ENCODE measurements around the gene CABLES2.
"Not testable (repeated sequence)": the region's sequence is repeated elsewhere in the genome, so short reads cannot be mapped to it uniquely, and the experiment has no call there.

Gene CABLES2

DNA sequence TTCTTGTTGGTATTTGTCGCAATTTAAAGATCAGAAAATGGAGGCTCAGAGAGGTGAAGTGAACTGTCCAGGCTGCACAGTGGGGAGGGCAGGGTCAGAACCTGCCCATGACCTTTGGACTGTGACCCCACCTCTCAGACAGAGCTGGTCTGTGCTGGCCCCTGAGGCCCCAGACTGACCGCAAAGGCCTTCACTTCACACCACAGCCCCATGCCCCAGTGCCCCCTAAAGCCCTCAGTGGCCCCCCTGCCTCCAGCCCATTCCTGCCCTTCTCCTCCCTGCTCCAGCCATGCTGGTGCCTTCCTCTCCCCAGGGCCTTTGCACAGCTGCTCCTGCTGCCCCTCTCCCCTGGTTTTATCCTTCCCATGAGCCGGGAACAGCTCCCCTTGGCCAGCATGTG, 29.6 kb upstream of the CABLES2 start:
- DNase-seq (ENCODE audit: low spot score) = no peak

DNA sequence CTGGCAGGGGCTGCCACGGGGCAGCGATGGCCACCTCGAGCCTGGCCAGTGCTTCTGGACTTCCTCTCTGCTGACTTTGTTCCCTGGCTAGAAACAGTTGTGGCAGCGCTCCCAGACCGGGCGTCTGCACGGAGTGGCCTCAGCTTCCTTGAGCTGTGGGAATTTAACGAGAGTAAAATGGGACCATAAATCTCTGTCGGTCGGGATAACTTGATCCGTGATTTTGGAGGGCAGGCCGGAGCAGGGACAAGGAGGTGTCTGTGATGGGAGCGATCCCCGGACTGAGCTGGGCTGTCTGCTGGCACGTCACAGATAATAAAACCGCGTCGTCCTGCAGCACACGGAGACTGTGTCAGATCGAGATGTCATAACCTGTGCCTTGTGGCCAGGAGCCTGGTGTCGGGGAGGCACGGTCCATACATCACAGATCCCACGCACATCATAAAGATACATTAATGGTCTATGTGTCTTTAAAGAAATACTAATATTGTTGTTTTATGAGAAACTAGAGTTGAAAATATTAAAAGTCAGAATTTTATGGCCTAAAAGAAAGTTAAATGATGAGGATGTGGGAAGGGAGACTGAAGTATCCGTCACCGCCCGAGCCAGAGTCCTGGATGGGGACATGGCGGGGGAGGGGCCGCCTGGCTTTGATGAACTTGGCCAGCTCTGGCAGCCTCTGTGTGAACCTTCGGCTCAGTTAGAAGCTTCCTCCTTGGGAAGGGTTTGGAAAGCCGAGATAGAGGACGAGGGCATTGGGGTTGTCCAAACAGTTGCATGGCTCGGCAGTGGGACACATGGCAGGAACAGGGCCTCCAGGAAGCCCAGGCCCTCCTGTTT, 26.8 kb upstream of the CABLES2 start:
- no peak for DNase-seq (ENCODE audit: low spot score)

DNA sequence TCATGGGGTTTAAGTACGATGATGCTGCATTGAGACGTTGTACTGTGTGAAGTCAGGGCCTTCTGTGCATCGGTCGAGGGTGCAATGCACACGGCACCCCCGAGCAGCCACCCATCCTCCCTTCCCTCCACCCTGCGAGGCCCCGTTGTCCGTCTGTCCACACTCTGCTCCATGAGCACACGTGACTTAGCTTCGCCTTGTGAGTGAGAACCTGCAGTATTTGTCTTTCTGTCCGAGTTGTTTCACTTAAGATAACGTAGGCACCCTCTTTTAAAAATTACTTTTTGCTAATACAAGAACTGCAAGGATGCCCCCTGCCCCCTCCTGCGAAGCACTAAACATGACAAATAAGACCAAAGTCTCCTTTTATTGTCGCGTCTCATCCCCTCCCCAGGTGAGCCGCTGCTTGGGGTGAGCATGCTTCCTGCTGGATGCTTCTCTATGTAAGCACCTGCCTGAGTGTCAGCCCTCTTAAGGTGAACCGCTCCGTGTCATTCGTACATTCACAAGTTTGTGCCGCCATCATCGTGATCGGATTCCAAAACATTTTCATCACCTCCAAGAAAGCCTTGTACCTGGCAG, 23.9 kb upstream of the CABLES2 start:
- no peak for DNase-seq (ENCODE audit: low spot score)

DNA sequence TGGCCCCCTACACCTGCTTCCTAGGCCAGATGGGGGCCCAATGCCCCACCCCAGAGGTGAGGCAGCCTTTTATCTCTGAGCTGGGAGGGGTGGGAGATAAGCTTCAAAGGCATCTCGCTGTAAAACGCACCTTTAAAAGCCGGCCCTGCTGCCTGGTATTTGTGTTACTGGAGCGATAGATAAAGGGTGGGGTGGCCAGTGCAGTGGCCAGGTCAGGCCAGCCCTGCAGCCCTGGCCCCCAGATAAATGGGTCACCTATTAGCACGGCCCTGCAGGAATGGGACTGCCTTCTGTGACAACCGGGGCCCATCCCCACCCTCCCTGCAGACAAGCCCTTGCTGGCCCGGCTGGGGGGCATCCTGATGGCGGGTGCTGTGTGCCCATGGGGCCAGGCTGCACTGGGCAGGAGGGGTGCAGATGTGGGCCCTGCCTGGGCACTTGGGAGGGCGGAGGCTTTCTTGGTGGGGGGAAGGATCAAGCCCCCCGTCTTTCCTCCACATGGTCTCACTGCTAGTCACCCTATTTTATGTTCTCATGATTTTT, 23.3 kb upstream of the CABLES2 start:
- DNase-seq (ENCODE audit: low spot score) = no peak

DNA sequence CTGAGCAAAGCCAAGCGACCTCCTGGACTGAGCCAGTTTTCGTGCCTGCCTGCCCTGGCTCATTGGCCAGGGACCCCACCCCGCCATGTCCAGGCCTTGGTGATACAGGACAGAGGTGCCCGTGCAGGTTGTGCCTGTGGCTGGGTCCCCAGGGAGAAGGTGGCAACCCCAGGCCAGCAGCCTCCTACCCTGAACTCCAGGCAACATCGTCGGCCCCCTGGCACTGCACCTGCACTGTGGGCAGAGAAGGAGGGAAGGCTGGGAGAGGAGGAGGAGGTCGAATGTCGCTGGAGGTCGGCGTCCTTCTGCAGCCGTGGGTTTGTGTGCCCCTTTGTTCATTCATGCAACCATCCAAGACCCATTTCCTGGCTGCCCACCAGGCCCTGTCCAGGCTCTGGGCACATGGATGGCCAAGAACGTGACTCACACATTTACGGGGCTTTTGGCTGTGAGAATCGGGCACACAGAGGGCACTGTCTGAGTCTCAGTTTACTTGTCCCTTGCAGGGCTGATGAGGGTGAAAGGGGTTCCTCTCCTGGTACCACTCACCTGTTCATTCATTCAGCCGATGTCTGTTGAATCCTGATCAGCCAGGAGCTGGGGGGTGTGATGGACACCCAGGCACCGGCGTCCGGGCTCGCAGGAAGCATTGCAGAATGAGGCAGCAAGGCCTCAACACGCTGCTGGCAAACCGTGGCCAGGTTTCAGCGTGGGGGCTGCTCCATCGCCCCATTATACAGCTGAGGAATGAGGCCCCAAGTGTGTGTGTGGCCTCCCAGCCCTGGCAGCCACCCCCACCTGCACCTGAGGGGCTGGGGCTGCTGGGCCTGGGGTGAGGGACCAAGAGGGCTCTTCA, 22.6 kb upstream of the CABLES2 start:
- DNase-seq (ENCODE audit: low spot score) = no peak

DNA sequence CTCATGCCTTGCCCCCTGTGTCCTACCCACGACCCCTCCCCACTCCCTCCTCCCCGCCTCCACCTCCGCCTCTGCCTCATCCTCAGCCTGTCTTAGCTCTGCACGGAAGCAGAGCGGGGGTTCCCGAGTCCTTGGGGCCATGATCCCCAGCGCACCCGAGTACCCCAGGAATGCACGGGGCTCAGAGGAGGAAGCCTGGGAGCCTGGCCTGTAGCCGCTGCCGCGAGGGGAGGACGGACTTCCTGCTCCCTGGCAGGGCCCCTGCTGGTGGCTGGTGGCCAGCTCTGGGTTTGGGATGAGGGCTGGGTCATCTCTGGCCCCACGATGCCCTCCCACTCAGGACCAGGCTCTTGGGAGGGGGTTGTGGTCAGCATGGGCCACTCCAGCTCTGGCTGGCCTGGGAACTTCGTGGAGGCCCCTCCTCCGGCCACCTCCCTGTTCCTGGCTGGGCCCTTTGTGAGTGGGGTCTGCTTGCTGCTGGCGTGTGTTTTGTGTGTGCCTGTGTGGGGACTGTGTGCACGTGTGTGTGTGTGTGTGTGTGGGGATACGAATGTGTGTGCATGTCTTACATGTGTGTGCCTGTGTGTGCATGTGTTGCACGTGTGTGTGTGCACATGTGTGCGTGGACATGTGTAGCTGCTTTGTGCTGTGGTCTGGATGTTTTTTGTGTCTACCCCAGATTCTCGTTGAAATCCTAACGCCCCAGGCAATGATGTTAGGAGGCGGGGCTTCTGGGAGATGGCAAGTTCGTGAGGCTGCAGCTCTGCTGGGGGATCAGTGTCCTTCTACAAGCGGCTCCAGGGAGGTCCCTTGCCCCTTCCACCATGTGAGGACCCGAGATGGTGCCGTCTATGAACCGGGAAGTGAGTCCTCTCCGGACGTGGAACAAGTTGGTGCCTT, 21.6 kb upstream of the CABLES2 start:
- no peak for DNase-seq (ENCODE audit: low spot score)

DNA sequence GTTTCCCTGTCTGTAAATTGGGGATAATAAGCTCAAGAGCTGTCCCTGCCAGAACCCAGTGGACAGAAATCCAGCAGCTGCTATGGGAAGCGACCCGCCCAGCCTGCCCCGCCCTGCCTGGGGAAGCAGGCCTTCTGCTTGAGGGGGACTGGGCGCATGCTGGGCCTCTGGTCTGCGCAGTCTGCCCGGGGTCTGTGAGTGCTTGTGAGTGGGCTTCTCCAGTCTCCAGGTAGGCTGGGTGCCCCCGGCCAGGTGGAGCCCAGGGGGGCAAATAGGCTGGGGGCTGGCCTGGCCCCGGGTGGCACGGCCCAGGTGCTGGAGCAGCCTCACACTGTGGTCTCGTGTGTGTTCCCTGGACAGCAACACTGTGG, 20.9 kb upstream of the CABLES2 start:
- DNase-seq (ENCODE audit: low spot score) = no peak

DNA sequence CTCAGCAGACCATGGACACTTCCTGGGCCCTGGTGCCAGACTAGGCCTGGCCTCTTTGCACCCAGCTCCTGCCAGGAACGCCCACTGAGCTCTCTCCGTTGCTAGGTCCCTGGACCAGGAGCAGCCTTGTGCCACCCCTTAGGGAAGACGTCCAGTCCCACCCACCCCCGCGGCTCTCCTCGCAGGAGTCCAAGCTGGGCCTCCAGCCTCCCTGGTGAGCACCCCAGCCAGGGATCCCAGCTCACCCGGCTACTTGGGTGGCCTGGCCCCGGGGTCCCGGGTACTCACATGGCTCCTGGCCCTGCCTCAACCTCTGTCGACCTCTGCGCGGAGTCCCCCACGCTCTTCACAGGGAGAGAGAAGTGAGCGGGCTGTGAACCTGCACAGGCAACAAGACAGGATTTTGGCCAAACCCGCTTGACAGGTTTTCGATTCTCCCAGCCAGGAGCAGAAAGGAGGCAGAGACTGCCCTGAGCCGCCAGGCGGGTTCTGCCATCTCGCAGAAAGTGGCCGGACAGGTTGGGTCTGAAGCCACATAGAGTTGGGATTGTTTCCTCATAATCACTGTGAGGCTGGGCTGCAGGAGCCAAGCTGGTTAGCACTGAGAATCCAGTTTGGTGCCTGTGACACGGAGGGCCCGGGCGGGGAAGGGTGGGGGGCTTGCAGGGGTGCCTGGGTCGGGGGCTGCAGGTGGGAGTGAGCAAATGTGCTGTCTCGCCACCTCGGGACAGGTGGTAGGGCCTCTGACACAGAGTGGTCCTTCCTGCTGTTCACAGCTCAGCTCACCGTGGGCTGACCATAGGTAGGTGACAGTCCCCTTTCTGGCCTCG, 20.3 kb upstream of the CABLES2 start, which contains the start of gene RBBP8NL:
Gene RBBP8NL, minus strand, starts transcription at position 368 of the 830 bp plus-strand sequence. CDS start 7,892 bp downstream, outside the sequence.
- no peak for DNase-seq (ENCODE audit: low spot score)

DNA sequence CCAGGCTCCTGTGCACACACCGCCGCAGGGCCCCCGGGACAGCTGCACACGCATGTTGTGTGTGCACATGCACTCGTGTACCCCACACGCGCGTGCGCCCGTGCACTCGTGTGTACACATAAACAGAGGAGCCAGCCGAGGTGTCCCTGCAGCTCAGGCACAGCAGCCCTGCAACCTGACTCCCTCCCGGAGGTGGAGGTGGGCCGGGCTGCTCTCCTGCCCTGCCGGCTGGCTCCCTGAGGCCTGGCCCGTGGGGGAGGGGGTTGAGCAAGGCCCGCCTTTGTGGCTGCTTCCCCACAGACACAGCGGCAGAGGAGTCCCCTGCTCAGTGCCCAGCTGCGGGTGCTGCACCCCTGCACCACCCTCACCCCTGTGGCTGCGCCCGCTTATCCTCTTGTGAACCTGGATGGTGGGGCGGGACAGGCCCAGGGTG, 19.6 kb upstream of the CABLES2 start:
- no peak for DNase-seq (ENCODE audit: low spot score)

DNA sequence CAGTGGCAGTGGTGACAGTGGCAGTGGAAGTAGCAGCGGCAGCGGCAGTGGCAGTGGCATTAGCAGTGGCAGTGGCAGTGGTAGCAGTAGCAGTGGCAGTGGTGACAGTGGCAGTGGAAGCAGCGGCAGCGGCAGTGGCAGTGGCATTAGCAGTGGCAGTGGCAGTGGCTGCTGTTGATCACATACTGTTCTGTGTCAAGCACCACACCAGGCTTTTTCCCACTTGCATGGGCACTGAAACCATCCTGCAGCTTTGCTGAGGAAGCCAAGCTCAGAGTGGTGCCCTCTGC, 18.9 kb upstream of the CABLES2 start:
- not testable (repeated sequence) for DNase-seq (ENCODE audit: low spot score)

DNA sequence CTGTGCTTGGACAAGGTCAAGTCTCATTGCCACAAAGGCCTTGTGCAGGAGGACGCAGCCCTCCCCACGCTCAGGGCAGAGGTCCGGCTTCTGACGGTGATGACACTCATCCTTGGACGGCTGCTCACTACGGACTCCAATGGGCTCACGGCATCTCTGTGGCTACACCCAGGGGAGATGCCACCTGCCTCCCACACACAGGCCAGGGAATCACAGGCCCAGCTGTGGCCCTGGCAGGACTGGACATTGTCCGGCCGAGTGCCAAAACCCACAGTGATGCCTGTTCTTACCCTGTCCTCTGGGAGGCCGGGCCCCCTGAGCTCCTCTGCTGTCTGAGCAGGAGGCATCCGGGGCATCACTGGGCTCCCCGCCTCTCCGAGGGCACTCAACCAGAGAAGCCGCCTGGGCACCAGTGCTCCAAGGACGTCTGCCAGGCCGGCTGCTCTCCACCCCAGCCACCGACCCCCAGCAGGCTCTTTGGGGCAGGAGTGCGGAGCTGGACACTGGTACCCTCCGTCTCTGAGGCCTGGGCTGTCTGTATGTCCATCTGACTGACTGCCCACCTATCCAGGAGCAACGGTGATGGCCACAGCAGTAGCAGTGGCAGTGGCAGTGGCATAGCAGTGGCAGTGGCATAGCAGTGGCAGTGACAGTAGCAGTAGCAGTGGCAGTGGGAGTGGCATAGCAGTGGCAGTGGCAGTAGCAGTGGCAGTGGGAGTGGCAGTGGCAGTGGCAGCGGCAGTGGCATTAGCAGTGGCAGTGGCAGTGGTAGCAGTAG, 18.4 kb upstream of the CABLES2 start:
- no peak for DNase-seq (ENCODE audit: low spot score)

DNA sequence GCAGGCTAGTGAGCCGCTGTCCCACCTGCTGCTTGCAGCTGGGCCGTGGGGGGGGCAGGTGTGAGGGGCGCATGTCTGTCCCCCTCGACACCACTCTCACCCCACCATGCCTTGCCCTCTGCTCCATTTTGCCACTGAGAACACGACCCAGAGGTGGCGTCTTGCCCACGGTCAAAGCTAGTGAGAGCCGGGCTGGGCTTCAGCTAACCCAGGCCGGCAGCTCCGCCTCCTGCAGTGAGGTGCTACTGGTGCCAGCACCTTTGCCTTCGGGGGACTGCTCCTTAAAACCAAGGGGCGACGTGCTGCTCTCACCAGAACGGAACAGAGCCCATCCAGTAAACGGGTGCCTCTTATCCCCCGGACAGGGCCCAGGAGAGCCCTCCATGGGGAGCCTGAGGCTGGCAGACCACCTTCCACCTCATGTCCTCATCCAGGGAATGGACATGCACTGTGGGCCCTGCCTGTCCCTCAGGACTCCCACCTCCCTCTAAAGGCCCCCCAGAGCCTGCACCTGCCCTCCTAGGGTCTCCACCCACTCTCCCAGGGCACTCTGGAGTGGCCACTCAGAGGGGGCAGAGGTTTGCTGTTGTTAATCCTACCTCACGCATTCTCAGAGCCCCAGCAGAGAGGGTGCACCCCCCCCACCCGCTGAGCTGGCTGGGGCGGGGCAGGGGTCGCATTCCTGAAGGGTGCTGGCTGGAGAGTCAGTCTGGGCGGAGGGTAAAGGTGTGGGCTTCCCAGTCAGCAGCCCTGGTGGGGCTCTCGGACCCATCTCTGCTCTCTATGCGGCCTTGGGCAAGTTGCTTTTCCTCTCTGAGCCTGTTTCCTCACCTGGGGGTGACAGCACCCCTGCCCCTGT, 17.4 kb upstream of the CABLES2 start:
- no peak for DNase-seq (ENCODE audit: low spot score)

DNA sequence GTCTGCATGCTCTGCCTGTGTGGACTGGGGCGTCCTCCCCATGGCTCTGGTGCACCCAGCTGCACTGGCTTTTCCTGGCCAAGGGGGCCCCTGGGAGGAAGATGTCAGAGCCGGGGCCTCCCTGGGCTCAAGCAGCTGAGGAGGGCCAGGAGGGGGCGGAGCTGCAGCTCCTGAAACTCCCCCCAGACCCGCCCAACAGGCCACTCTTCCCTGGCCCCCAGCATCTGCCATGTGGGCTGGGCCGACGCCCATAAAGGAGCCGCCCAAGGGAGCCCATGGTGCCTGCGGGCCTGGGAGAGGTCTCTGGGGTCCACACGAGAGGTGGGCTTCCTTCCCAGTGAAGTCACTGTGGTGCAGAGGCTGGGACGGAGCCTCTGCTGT, 16.2 kb upstream of the CABLES2 start:
- no peak for DNase-seq (ENCODE audit: low spot score)

DNA sequence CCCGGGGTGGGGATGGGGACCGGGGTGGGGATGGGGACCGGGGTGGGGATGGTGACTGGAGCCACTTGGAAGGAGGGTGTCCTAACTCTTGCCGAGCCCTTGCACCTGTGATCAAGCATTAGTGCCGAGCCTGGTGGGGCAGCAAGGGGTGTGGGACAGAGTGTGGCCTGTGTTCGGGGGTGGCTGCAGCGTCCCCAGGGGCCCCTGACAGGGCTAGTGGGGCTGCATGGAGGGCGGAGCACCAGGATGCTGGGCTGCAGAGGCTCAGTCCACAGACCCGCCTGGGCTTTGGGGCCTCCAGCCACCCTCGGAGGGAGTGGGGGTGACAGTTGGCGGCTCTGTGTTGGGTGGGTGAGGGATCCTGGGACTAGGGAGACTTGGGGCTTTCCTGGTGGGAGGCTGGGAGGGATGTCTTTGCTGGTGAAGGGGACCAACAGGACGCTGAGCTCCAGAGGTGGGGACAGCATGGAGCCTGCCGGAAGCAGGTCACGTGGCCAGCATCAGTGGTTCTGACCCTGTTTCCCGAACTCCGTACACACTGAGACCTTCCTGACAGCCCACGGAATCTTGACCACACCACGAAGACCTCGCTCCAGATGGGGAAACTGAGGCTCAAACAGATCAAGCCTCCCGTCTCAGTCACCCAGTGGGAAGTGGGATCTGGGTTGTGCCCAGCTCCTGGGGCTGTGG, 15.7 kb upstream of the CABLES2 start:
- DNase-seq (ENCODE audit: low spot score) = no peak

DNA sequence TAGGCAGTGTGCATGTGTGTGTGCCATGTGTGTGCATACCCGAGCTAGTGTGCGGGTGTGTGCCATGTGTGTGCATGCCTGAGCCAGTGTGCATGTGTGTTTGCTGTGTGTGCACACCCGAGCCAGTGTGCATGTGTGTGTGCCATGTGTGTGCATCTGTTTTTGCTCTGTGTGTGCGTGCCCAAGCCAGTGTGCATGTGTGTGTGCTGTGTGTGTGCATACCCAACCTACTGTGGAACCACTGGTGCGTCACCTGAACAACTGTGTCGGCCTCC, 14.6 kb upstream of the CABLES2 start:
- DNase-seq (ENCODE audit: low spot score) = no peak

DNA sequence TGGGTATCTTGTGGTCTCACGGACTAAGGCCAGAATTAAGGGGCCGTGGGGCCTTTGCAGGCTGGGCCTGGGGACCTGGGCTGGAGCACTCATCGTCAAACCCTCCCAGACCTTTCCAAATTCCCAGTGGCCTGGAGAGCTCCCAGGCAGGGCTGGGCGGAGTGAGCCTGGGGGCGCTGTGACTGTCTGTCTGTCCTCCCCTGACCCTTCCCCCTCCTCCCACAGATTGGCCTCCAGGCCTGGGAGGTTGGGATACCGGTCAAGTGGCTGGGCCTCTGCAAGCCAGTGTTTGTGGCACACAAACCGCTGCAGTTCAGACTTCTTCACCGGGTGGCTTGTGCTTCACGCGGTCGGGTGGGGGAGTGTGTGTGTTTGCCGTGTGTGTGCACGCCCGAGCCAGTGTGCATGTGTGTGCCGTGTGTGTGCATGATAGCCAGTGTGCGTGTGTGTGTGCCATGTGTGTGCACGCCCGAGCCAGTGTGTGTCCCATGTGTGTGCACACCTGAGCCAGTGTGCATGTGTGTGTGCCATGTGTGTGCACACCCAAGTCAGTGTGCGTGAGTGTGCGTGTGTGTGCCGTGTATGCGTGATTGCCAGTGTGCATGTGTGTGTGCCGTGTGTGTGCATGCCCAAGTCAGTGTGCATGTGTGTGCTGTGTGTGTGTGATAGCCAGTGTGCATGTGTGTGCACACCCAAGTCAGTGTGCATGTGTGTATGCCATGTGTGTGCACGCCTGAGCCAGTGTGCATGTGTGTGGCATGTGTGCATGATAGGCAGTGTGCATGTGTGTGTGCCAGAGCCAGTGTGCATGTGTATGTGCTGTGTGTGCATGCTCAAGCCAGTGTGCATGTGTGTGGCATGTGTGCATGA, 14.0 kb upstream of the CABLES2 start:
- DNase-seq (ENCODE audit: low spot score) = no peak

DNA sequence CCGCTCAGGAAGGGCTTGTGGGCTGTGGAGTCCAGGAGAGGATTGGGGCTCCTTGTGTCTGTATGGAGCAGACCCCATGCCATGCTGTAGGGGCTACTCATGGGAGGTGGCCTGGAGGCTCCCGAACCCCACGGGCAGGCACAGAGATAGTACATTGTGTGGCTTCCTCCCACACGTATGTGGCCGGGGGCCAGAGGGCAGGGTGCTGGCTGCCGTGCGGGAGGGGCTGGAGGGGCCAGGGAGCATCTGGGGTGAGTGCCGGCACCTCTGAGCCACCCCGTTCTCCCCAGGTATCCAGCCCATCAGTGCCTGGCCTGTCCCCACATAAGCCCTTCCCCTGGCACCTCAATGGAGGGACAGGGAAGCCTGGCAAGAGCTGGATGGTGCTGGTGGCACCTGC, 12.7 kb upstream of the CABLES2 start:
- DNase-seq (ENCODE audit: low spot score) = no peak

Measured in HuH-7 (cell line).